HepG2 (cell line): Measurements from ENCODE around the gene FNIP2. TPM values are rescaled to one million over a fixed set of nuclear protein-coding genes. Genes with fewer than 3 reads are reported as not detected.

ENCODE experiments used
- ATAC-seq: fragments of 200-7000 bp; cut with Tn5 transposase; 3 replicates; pipeline ENCODE4 v1.9.1; 2020; ENCODE audit warnings: mild to moderate bottlenecking, moderate library complexity
- BruUV-seq: library from RNA; stranded (reverse); fragments of 400-500 nt; replicated peaks from 2 replicates; lab custom pipeline; 2021; lab: Mats Ljungman, UMichigan
- CTCF ChIA-PET: fragments of 300-600 bp; formaldehyde crosslinking; extraction: SDS; loops from one replicate; lab custom pipeline; 2021; ENCODE audit warnings: low total read pairs, inconsistent platforms, low intra/inter-chr PET ratio; lab: Yijun Ruan, JAX
- POLR2A ChIA-PET: fragments of 350-600 bp; sonication (Branson Sonifier 250); formaldehyde crosslinking; loops from one replicate; lab custom pipeline; 2020; ENCODE audit warnings: antibody characterized with exemption, inconsistent platforms; lab: Yijun Ruan, JAX
- DNase-seq: peaks from one replicate; pipeline ENCODE4 v3.0.0-alpha.2; 2015; ENCODE audit warnings: low spot score
- FAIRE-seq: peaks from 3 replicates; lab custom pipeline; 2011; peaks lifted over from hg19 to GRCh38; lab: Jason Lieb, UNC
- H2AFZ ChIP-seq: one replicate; pipeline ENCODE4 v1.6.1; 2011; ENCODE audit warnings: low read length, inconsistent platforms
- H3K27ac ChIP-seq: fragments of 300-600 bp; 3 replicates; pipeline ENCODE4 v1.8.0; 2011; ENCODE audit warnings: mixed run types, mild to moderate bottlenecking, mixed read lengths, low read length, inconsistent platforms; ENCODE audit not compliant: insufficient read depth; ENCODE audit errors: extremely low read length
- H3K27me3 ChIP-seq, 2 experiments: fragments of 200-600 bp in 1 of 2; 2 replicates in 1 of 2; 3 replicates in 1 of 2; pipeline versions ENCODE4 v1.6.0 to v1.8.0; 2011; ENCODE audit warnings: low read length in 2 of 2, mild to moderate bottlenecking in 2 of 2, moderate library complexity in 2 of 2, inconsistent platforms in 1 of 2; ENCODE audit not compliant: insufficient read depth in 2 of 2, control insufficient read depth in 1 of 2
- H3K36me3 ChIP-seq, 2 experiments: fragments of 200-600 bp in 1 of 2; replicated peaks in 1 of 2; 2 replicates in 1 of 2; 3 replicates in 1 of 2; pipeline versions ENCODE4 v1.5.1 to v1.8.0; 2011; ENCODE audit warnings: low read length in 2 of 2, inconsistent platforms in 1 of 2; ENCODE audit not compliant: insufficient read depth in 2 of 2, control insufficient read depth in 1 of 2
- H3K4me1 ChIP-seq: 2 replicates; pipeline ENCODE4 v1.5.1; 2012; ENCODE audit warnings: low read length, inconsistent platforms; ENCODE audit not compliant: insufficient read depth
- H3K4me2 ChIP-seq: 2 replicates; pipeline ENCODE4 v1.6.0; 2011; ENCODE audit warnings: low read depth, low read length, inconsistent platforms
- H3K4me3 ChIP-seq, 3 experiments: fragments of 200-600 bp in 1 of 3; sonication (generic), shearing (Covaris generic) in 1 of 3; replicated peaks in 1 of 3; 2 replicates each; pipeline ENCODE4 v1.5.1; 2011 to 2016; ENCODE audit warnings: low read length in 3 of 3, inconsistent platforms in 2 of 3, low read depth in 2 of 3, mild to moderate bottlenecking in 2 of 3, control low read depth in 1 of 3, mixed read lengths in 1 of 3; ENCODE audit not compliant: insufficient read depth in 1 of 3
- H3K79me2 ChIP-seq: one replicate; pipeline ENCODE4 v1.6.1; 2011; ENCODE audit warnings: low read length, inconsistent platforms; ENCODE audit not compliant: insufficient read depth
- H3K9ac ChIP-seq: 2 replicates; pipeline ENCODE4 v1.6.0; 2011; ENCODE audit warnings: mild to moderate bottlenecking, low read depth, low read length, inconsistent platforms; ENCODE audit not compliant: insufficient read depth
- H3K9me3 ChIP-seq: 2 replicates; pipeline ENCODE4 v1.5.1; 2012; ENCODE audit warnings: mild to moderate bottlenecking, low read length
- H4K20me1 ChIP-seq: 2 replicates; pipeline ENCODE4 v1.6.0; 2011; ENCODE audit warnings: inconsistent platforms, mild to moderate bottlenecking, low read length, moderate library complexity; ENCODE audit not compliant: insufficient read depth
- ATF3 ChIP-seq: sonication (generic); formaldehyde crosslinking; IDR thresholded peaks from 2 replicates; pipeline ENCODE4 v1.4.0; 2020; ENCODE audit warnings: missing genetic modification reagents
- ATF4 ChIP-seq, 2 experiments: fragments of 450-650 bp in 1 of 2; sonication (generic) in 1 of 2; formaldehyde crosslinking; IDR thresholded peaks; 2 replicates each; pipeline versions ENCODE4 v1.5.0 to v1.8.0; 2020 to 2022; ENCODE audit warnings: mild to moderate bottlenecking in 1 of 2, missing genetic modification reagents in 1 of 2
- FOSL1 ChIP-seq: sonication (generic); formaldehyde crosslinking; IDR thresholded peaks from 2 replicates; pipeline ENCODE4 v1.9.0; 2021; ENCODE audit warnings: missing genetic modification reagents, borderline replicate concordance
- FOXA3 ChIP-seq: IDR thresholded peaks from 2 replicates; pipeline ENCODE4 v1.6.1; 2016; ENCODE audit warnings: missing genetic modification reagents, missing compliant biosample characterization
- POGZ ChIP-seq: sonication (generic); formaldehyde crosslinking; IDR thresholded peaks from 2 replicates; pipeline ENCODE4 v1.4.0; 2020; ENCODE audit warnings: mild to moderate bottlenecking, missing genetic modification reagents
- SIX4 ChIP-seq: sonication (generic); formaldehyde crosslinking; IDR thresholded peaks from 2 replicates; pipeline ENCODE4 v1.4.0; 2020; ENCODE audit warnings: missing genetic modification reagents
- TBP ChIP-seq: sonication (generic); formaldehyde crosslinking; IDR thresholded peaks from 2 replicates; pipeline ENCODE4 v1.5.0; 2020; ENCODE audit warnings: missing genetic modification reagents
- TBX2 ChIP-seq: sonication (generic); formaldehyde crosslinking; IDR thresholded peaks from 2 replicates; pipeline ENCODE4 v1.5.0; 2020; ENCODE audit warnings: missing genetic modification reagents, mild to moderate bottlenecking, borderline replicate concordance
- TRIM24 ChIP-seq: sonication (generic); formaldehyde crosslinking; IDR thresholded peaks from 2 replicates; pipeline ENCODE4 v1.8.0; 2022; ENCODE audit warnings: mild to moderate bottlenecking, missing genetic modification reagents
- ZFP37 ChIP-seq: sonication (generic); formaldehyde crosslinking; IDR thresholded peaks from 2 replicates; pipeline ENCODE4 v1.4.0; 2020; ENCODE audit warnings: missing genetic modification reagents, borderline replicate concordance
- ZNF383 ChIP-seq: sonication (generic); formaldehyde crosslinking; IDR thresholded peaks from 2 replicates; pipeline ENCODE4 v1.4.0; 2020; ENCODE audit warnings: missing genetic modification reagents, mild to moderate bottlenecking, borderline replicate concordance
- ZNF589 ChIP-seq: sonication (generic); formaldehyde crosslinking; conservative IDR thresholded peaks from 2 replicates; pipeline ENCODE4 v1.8.0; 2022; ENCODE audit warnings: mild to moderate bottlenecking, moderate library complexity, missing genetic modification reagents
- ZNF598 ChIP-seq: sonication (generic); formaldehyde crosslinking; IDR thresholded peaks from 2 replicates; pipeline ENCODE4 v1.5.1; 2020; ENCODE audit warnings: mild to moderate bottlenecking, missing genetic modification reagents, borderline replicate concordance
- ZNF761 ChIP-seq: sonication (generic); formaldehyde crosslinking; conservative IDR thresholded peaks from 2 replicates; pipeline ENCODE4 v1.4.0; 2020; ENCODE audit warnings: mild to moderate bottlenecking, missing genetic modification reagents
- ZNF782 ChIP-seq: sonication (generic); formaldehyde crosslinking; IDR thresholded peaks from 2 replicates; pipeline ENCODE4 v1.4.0; 2020; ENCODE audit warnings: missing genetic modification reagents, mild to moderate bottlenecking, borderline replicate concordance
- ZNF850 ChIP-seq: sonication (generic); formaldehyde crosslinking; conservative IDR thresholded peaks from 2 replicates; pipeline ENCODE4 v1.9.0; 2021; ENCODE audit warnings: mild to moderate bottlenecking, missing genetic modification reagents
- WGBS: methylation state at CpG from one replicate; pipeline ENCODE4 v1.1.6; 2017; ENCODE audit warnings: low lambda C conversion rate; 5-methylcytosine and 5-hydroxymethylcytosine counted together
- in situ Hi-C: cut with HindIII; loops from 2 replicates; pipeline ENCODE4 v1.10.0; 2017; ENCODE audit warnings: low pct_unique_long_range_greater_than_20kb; ENCODE audit not compliant: extremely low pct_ligation_motif_present
- intact Hi-C: fragments of 100-400 bp; cut with micrococcal nuclease; formaldehyde crosslinking; loops from one replicate; pipeline ENCODE4 v1.10.0; 2022; ENCODE audit not compliant: unreplicated experiment
- polyA plus RNA-seq, 8 experiments: library from polyadenylated mRNA; depleted of rRNA in 3 of 8; stranded (reverse) in 7 of 8; unstranded in 1 of 8; fragments of >200 nt; fragmentation: Illumina TruSeq in 4 of 8; extraction: Trizol in 4 of 8; gene quantifications; 2 replicates each; pipeline versions ENCODE4 v1.2.1 to v1.2.3, GENCODE V29; 2011 to 2016; ENCODE audit warnings: low read depth in 4 of 8, missing spikeins in 1 of 8, mixed read lengths in 1 of 8; ENCODE audit not compliant: insufficient read depth in 1 of 8
- total RNA-seq, 5 experiments: library from RNA; depleted of rRNA; stranded (reverse); fragments of >200 nt; fragmentation: Illumina TruSeq; extraction: Trizol; gene quantifications; 2 replicates each; pipeline ENCODE4 v1.2.3, GENCODE V29; 2016; ENCODE audit warnings: low read depth in 1 of 5

Gene FNIP2
- total and polyA plus RNA-seq, 2 of the 13 experiments (the other 11 are each of a cell fraction or from before 2014, with no cell fraction given): 15.5 to 21.0 TPM

- POLR2A ChIA-PET: no interaction called here
- TF ChIP-seq FOXA3 (CRISPR knock-in tag): no peak
- no peak for TF ChIP-seq ZFP37 (CRISPR knock-in tag)
- TF ChIP-seq ZNF598 (CRISPR knock-in tag): no peak
- TF ChIP-seq ZNF589: no peak
- no peak for TF ChIP-seq ZNF761 (CRISPR knock-in tag)
- no peak for TF ChIP-seq ZNF782 (CRISPR knock-in tag)
- no peak for TF ChIP-seq SIX4 (CRISPR knock-in tag)
- no peak for TF ChIP-seq TBP (CRISPR knock-in tag)
- TF ChIP-seq POGZ (CRISPR knock-in tag): no peak
- TF ChIP-seq TRIM24 (CRISPR knock-in tag): no peak
- no peak for TF ChIP-seq ATF4 (CRISPR knock-in tag; IDR thresholded peaks at IDR 0.05)
- TF ChIP-seq TBX2: no peak
- TF ChIP-seq ZNF383 (CRISPR knock-in tag): no peak
- no peak for TF ChIP-seq ATF3
- TF ChIP-seq FOSL1 (CRISPR knock-in tag): no peak
- no peak for TF ChIP-seq ZNF850 (CRISPR knock-in tag)
- TF ChIP-seq, all 625 proteins: peak for 0
- no peak overlapping the region for H2AFZ ChIP-seq
- intact Hi-C loops: no loop called here
- CTCF ChIA-PET: no interaction called here
- H3K9ac ChIP-seq: no peak overlapping the region
- H3K4me2 ChIP-seq: no peak overlapping the region
- H3K27me3 ChIP-seq: no peaks in the 10 kb centered on the region
- H3K27ac ChIP-seq: no peak overlapping the region
- ATAC-seq: no peak
- H3K9me3 ChIP-seq: no peaks in the 10 kb centered on the region
- H3K79me2 ChIP-seq: no peaks in the 10 kb centered on the region
- 95% methylated on average over 2 of the region's 2 CpGs for WGBS
- H3K36me3 ChIP-seq: peaks cover 8 to 10% of the 10 kb centered on the region in 2 experiments; a peak in 4 of 5 replicates
- no peak overlapping the region for H3K4me3 ChIP-seq
- BruUV-seq: no TSS peak
- FAIRE-seq: no peak
- no peaks in the 10 kb centered on the region for H3K4me1 ChIP-seq
- DNase-seq: no peak
- in situ Hi-C loops: no loop called here
- H4K20me1 ChIP-seq: no peaks in the 10 kb centered on the region
Measured at GRCh38 chr4:158884280-158884679, 115.5 kb downstream of the FNIP2 start.
